Prostate gland (tissue), 2 donors: ENCODE results near the gene DENND2A.
A peak's percentile ranks its signal among the peaks of the same experiment; 100 is the strongest.

Experiments used
- CTCF ChIP-seq, 4 experiments: fragments of 200-600 bp in 2 of 4; fragments of 450-650 bp in 2 of 4; sonication (generic) in 2 of 4; IDR thresholded peaks; 1 replicate in 3 of 4; 2 replicates in 1 of 4; pipeline ENCODE4 v1.5.1; 2016 to 2019; ENCODE audit warnings: antibody characterized with exemption in 4 of 4, mild to moderate bottlenecking in 2 of 4, moderate library complexity in 2 of 4
- POLR2A ChIP-seq: fragments of 450-650 bp; IDR thresholded peaks from one replicate; pipeline ENCODE4 v1.6.1; 2016; ENCODE audit warnings: antibody characterized with exemption, mild to moderate bottlenecking

DNA sequence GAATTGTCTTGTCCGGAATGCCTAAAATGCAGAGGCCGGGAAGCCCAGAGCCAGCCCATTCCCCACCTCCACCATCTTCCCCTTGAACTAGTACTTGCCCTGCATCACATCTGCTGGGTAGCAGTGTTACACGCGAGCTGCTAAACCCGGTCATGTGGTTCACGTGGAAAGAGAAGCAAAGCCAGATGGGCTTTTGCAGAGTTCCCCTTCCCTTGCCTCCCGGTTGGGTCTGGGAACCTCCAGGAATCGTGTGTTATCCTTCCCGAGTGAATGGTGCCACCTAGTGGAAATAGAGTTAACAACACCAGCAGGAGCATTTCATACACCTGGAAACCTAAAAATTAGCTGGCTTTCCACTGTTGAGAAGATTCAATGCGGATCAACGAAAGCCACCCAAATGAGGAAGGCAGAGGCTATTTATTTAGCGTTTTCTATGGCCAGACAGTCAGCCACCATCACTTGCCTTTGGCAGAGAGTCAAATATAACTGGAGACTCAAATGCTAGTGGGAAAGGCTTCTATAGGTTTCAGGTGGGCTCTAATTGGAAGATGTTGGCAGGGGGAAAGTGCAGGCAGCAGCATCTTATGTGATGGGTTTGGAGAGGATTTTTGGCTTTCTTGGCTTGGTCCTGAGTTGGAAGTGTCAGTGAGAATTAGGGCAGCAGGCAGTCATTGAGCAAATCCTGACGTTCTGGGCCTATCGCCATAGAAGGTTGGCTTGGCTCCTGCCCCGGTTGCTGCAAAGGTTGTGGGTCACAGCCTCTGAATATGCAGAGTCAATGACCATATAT is 12.9 kb upstream of the DENND2A start:
- peak; percentile 68 to 90 (median 84) for TF ChIP-seq CTCF (IDR thresholded peaks at IDR 0.05)
- TF ChIP-seq POLR2A, result no peak
